HL-60 (cell line): ENCODE results near the gene ERFE.

ENCODE experiments used
- CTCF ChIP-seq: IDR thresholded peaks from one replicate; pipeline ENCODE4 v1.5.1; 2011; ENCODE audit warnings: low read length, control low read depth, inconsistent platforms; ENCODE audit not compliant: insufficient read depth
- GABPA ChIP-seq: IDR thresholded peaks from 2 replicates; pipeline ENCODE4 v1.6.1; 2012; ENCODE audit warnings: low read depth
- POLR2AphosphoS5 ChIP-seq: IDR thresholded peaks from 2 replicates; pipeline ENCODE4 v1.6.1; 2012; ENCODE audit warnings: low read depth
- REST ChIP-seq: IDR thresholded peaks from 2 replicates; pipeline ENCODE4 v1.6.1; 2012; ENCODE audit warnings: low read depth; ENCODE audit not compliant: insufficient replicate concordance
- SPI1 ChIP-seq: IDR thresholded peaks from 2 replicates; pipeline ENCODE4 v1.6.1; 2012; ENCODE audit warnings: low read depth, mild to moderate bottlenecking, borderline replicate concordance

GRCh38 chr2:238159661-238160205 is 963 bp downstream of the ERFE start:
- TF ChIP-seq CTCF (no peak), REST (no peak), POLR2AphosphoS5 (no peak), GABPA (no peak), SPI1 (no peak)
